ENCODE measurements around the gene SMG6.

SMG6 gene

GRCh38 chr17:2070241-2071023 is 233.2 kb downstream of the SMG6 start:
- DNase-seq: no peak

DNA sequence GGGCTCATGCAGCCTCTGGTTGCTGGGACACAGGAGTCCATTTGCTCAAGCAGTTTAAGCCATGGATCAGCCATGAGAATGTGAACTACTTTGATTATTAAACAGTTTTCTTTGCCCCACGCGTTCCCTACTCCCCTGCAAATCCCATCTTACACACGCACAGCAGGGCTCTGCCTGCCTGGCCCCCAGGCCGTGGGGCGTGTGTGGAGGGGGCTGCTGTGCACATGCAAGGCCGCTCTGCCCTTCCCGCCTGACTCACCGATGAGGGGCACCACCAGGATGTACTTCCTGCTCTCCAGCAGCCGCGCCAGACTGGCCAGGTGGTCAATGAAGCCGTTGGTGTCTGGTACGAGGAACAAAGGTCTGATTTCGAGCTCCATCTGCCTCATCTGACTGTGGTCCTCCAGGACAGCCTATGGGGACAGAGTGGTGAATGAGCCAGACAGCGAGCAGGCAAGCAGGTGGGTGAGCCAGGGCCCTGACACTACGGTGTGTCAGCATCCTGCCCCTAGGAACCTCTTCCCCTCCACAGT is 235.0 kb downstream of the SMG6 start:
- no peak for DNase-seq

DNA sequence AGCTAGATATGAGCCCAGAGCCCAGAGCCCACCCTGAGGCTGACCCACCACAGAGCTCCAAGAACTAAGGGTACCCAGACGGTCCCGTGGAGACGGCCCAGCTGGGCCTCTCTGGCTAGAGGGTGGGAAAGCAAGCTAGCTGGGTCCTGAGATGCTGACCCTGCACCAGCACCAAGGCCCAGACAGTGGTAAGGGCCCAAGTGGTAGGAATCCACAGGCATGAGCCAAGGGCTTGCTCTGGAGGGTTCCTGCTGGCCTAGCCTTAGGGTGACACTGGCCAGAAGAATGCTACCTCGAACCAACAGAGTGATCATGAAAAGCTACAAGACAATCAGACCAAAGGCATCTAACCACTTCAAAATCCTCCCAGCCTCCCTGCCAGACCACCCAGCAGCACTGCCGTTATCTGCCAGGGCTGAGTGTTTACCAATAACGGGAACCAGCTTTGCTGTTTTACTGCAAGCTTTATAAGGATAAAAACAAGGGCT is 235.5 kb downstream of the SMG6 start:
- DNase-seq: no peak

GRCh38 chr17:2067608-2068024 is 236.0 kb downstream of the SMG6 start:
- peak; percentile 50 for DNase-seq

GRCh38 chr17:2067048-2067561 is 236.5 kb downstream of the SMG6 start:
- no peak for DNase-seq

GRCh38 chr17:2065949-2066400 is 237.6 kb downstream of the SMG6 start:
- DNase-seq: peak; percentile 37

DNA sequence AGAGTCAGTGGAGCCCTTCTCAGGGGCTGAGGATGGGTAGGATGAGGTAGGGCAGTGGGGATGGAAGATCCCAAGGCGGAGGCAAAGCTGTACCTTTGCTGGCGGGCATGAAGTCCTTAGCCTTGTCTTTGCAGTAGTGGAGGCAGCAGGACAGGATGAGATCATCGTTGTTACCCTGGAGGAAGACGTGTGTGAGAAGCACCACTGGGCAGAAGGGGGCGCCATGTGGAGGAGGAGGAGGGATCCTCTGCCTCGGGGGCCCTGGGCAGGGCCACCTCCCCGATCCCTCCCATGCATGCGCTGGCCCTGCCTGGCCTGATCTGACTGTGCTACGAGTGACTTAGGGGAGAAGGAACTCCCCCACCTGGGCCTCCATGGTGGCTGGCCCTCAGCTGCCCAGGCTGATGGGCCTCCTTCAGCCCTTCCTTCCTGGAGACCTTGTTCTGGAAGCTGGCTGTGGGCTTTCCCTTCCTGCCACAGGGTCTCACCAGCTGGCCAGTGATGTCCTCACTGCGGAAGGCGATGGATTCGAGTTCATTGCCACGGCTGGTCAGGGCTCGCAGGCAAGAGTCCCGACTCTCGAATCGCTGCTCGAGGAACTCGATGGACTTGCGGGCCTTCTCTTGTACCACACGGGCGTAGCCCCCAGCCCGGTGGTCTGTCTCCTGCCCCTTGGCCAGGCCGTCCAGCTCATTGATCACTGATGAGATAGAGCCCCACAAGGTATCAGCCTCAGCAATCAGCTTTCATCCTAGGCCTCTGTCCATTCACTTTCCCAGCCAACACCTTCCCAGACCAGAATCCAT is 238.4 kb downstream of the SMG6 start:
- peak; percentile 74 for DNase-seq

DNA sequence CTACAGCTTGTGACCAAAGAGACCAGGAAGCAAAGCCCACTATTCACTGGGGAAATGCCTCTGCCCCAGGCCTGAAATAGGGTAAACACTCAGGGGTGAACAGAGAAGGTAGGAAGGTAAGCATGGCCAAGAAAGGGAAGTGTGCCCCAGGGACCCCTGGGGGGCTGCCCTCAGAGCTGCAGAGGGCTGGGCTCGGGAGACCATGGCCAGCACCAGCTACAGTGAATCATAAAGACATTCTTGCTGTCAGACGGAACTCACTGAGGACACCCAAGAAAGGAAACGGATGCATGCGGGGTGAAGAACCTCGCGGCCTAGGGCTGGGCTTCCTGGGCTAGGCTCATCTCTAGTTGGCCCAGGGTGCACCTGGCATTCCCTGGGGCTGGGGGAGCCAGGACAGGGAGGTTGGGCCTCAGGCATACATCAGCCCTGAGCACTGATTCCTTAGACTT is 239.0 kb downstream of the SMG6 start:
- DNase-seq: peak; percentile 44

DNA sequence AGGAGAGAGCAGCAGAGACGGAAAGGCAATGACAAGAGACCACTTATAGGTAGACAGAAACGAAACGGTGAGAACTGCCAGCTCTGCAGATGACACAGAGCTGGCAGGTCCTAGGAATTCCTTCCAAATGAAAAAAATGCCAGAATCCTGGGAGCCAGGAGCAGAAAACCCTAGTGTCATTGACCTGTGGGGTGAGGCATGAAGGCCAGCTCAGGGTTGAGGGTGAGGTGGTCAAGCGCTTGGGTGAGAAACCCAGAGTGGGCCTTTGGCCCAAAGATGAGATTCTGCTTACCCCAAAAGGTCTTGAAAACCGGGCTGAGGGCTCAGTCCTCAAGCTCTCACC is 239.5 kb downstream of the SMG6 start:
- DNase-seq: no peak

GRCh38 chr17:2063261-2064146 is 240.1 kb downstream of the SMG6 start:
- DNase-seq: peak; percentile 51

DNA sequence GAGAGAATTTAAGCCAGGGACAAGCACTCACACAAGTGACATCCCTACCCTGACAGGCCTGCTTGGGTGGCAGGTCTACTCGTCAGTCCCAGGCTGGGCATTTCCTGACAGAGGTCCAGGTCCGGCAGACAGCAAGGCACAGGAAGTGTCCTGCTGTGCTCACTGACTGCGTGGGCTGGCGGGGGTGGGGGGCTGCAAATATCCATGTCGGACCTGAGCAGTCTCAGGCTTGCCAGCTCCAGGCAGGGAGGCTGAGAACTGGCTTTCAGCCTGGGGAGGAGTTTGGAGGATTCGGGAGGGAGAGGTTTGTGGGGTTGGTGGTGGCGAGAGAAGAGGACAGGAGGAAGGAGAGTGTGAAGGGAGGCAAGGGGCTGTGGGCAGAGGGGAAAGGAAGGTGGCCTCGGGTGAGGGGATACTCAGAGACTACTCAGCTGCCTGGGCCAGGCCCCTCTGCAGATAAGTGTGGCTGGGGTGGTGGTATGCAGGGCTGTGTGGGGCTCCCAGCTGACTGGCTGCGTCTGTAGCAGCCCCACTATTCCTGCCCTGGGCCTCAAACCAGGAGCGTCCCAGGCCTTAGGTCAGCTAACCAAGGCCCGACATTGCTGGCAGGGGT is 240.9 kb downstream of the SMG6 start:
- peak; percentile 76 for DNase-seq

DNA sequence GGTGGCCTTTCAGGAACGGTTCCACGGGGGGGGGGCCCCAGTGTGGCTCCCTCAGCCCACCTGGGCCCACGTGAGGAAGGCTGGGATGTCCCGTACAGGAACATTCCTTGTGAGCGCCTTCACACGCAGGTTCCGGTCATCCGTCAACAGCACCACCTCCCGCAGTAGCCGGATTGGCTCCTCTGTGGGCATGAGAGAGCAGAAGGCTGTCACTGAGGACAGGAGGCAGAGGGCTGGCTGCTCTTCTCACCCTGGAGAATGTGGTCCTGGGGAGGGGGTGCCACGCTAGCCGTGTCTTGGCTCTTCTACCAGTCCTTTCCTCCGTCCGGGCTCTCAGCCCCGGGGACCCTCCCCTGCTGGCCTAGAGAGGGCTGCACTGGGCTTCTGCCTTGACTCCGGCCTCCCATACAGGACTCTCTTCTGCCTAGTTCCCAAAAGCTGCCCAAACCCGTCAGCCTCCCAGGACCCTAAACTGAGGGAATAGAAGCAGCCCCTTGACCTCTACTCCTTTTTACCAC is 242.1 kb downstream of the SMG6 start:
- DNase-seq: no peak

DNA sequence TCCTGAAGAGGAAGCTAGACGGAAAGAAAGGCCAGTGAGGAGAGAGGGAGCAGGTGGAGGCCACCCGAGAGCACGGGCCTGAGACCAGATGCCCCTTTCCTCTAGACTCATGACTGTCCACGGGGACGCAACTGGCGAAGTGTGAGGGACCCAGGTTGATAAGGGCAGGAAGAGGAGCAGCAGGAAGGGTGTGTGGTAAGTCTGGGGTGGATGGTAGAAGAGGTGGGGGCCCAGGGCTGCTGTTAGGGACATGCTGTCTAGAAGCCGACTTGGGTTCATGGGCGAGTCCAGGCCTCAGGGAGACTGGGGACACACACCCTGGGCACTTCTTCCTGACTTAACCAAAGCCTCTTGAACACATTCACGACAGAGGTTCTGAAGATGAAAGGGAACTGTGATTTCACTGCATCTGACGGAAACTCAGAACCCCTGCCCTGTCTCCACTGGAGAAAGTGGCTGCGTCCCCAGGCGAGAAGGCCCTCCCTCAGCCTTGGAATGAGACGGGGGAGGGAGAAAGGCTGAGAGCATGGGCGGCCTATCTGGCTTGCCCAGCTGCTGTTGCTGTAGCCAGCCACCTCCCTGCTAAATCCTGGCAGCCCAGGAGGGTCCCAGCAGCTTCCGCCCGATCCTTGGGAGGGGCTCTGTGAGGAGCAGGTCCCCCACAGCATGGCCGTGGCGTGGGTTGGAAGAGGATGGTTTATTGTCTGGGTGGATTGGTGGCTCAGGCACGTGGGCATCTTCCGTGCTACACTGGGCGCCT is 242.7 kb downstream of the SMG6 start:
- no peak for DNase-seq

DNA sequence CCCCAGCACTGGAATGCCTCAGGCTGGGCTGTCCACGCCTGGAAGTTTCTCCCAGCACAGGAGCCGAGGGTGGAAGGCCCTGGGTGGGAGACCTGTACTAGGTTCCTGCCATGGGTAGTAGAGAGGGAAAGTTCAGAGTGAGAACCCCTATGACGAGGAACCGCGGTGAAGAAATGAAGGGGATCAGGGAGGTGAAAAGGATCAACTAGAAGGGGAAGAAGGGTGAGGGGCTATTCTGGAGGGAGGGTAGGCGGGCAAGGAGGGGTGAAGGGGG is 243.3 kb downstream of the SMG6 start:
- no peak for DNase-seq

- no peak for DNase-seq
These were observed 243.8 kb downstream of the SMG6 start for GRCh38 chr17:2059547-2060384.

DNA sequence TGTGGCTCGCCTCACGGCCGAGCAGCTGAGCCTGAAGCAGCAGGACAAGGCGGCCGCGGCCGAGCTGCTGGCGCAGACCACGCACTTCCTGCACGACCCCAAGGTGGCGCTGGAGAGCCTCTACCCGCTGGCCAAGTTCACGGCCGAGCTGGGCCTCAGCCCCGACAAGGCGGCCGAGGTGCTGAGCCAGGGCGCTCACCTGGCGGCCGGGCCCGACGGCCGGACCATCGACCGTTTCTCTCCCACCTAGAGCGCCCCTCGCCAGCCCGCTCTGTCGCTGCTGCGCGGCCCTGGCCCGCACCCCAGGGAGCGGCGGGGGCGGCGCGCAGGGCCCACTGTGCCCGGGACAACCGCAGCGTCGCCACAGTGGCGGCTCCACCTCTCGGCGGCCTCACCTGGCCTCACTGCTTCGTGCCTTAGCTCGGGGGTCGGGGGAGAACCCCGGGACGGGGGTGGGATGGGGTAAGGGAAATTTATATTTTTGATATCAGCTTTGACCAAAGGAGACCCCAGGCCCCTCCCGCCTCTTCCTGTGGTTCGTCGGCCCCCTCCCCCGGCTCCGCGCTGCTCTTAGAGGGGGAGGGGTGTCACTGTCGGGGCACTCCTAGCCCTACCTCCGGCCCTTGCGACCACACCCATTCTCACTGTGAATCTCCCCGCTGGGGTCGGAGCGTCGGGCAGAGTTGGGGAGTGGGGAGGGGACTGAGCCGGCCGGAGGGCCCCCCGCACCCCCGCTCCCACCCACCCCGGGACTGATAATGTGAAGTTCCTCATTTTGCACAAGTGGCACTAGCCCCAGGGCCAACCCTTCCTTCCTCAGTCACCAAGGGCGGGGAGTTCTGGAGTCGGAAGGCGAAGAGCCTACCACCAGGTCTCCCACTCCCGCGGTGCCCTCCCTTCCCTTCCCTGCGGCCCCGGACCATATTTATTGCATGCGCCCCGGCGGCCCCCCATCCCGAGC is 244.7 kb downstream of the SMG6 start:
- DNase-seq: peak; percentile 72

DNA sequence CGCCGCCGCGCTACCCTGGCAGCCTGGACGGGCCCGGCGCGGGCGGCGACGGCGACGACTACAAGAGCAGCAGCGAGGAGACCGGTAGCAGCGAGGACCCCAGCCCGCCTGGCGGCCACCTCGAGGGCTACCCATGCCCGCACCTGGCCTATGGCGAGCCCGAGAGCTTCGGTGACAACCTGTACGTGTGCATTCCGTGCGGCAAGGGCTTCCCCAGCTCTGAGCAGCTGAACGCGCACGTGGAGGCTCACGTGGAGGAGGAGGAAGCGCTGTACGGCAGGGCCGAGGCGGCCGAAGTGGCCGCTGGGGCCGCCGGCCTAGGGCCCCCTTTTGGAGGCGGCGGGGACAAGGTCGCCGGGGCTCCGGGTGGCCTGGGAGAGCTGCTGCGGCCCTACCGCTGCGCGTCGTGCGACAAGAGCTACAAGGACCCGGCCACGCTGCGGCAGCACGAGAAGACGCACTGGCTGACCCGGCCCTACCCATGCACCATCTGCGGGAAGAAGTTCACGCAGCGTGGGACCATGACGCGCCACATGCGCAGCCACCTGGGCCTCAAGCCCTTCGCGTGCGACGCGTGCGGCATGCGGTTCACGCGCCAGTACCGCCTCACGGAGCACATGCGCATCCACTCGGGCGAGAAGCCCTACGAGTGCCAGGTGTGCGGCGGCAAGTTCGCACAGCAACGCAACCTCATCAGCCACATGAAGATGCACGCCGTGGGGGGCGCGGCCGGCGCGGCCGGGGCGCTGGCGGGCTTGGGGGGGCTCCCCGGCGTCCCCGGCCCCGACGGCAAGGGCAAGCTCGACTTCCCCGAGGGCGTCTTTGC is 245.6 kb downstream of the SMG6 start:
- peak; percentile 45 for DNase-seq

GRCh38 chr17:2057175-2057759 is 246.3 kb downstream of the SMG6 start:
- peak; percentile 55 for DNase-seq

Data from right hindlimb (tissue), 1 donor.